ENCODE results near the gene HLA-DQB1.
"Not testable (repeated sequence)": the region's sequence is repeated elsewhere in the genome, so short reads cannot be mapped to it uniquely, and the experiment has no call there.

Gene HLA-DQB1

GRCh38 chr6:32643904-32644303 is 22.6 kb downstream of the HLA-DQB1 start:
- H3K9me3 ChIP-seq (ENCODE audit: control insufficient read depth in 2 of 2, low read length in 2 of 2), result no peaks in the 10 kb centered on the region
- H3K9ac ChIP-seq (ENCODE audit: low read depth in 1 of 2, low read length in 2 of 2), result no peak overlapping the region
- H3K27ac ChIP-seq (ENCODE audit: low read depth in 2 of 2, low read length in 2 of 2), result no peak overlapping the region
- no peaks in the 10 kb centered on the region for H3K27me3 ChIP-seq (ENCODE audit: control insufficient read depth in 2 of 2, insufficient read depth in 2 of 2, low read length in 2 of 2)
- H3K4me3 ChIP-seq (ENCODE audit: low read length in 2 of 2), result no peak overlapping the region
- no peaks in the 10 kb centered on the region for H3K36me3 ChIP-seq (ENCODE audit: control insufficient read depth in 2 of 2, insufficient read depth in 2 of 2, low read length in 2 of 2)
- H3K4me1 ChIP-seq (ENCODE audit: control insufficient read depth in 2 of 2, insufficient read depth in 2 of 2, low read length in 2 of 2), result no peaks in the 10 kb centered on the region

GRCh38 chr6:32642720-32643106 is 23.7 kb downstream of the HLA-DQB1 start:
- H3K9me3 ChIP-seq (ENCODE audit: control insufficient read depth in 2 of 2, low read length in 2 of 2), result no peaks in the 10 kb centered on the region
- no peaks in the 10 kb centered on the region for H3K4me1 ChIP-seq (ENCODE audit: control insufficient read depth in 2 of 2, insufficient read depth in 2 of 2, low read length in 2 of 2)
- H3K4me3 ChIP-seq (ENCODE audit: low read length in 2 of 2), result no peak overlapping the region
- no peak overlapping the region for H3K27ac ChIP-seq (ENCODE audit: low read depth in 2 of 2, low read length in 2 of 2)
- no peaks in the 10 kb centered on the region for H3K36me3 ChIP-seq (ENCODE audit: control insufficient read depth in 2 of 2, insufficient read depth in 2 of 2, low read length in 2 of 2)
- no peak overlapping the region for H3K9ac ChIP-seq (ENCODE audit: low read depth in 1 of 2, low read length in 2 of 2)
- no peaks in the 10 kb centered on the region for H3K27me3 ChIP-seq (ENCODE audit: control insufficient read depth in 2 of 2, insufficient read depth in 2 of 2, low read length in 2 of 2)

GRCh38 chr6:32641785-32642719 is 24.4 kb downstream of the HLA-DQB1 start:
- not testable (repeated sequence) for H3K9me3 ChIP-seq (ENCODE audit: control insufficient read depth in 2 of 2, low read length in 2 of 2); H3K36me3 ChIP-seq (ENCODE audit: control insufficient read depth in 2 of 2, insufficient read depth in 2 of 2, low read length in 2 of 2); H3K9ac ChIP-seq (ENCODE audit: low read depth in 1 of 2, low read length in 2 of 2); H3K27ac ChIP-seq (ENCODE audit: low read depth in 2 of 2, low read length in 2 of 2); H3K27me3 ChIP-seq (ENCODE audit: control insufficient read depth in 2 of 2, insufficient read depth in 2 of 2, low read length in 2 of 2); H3K4me1 ChIP-seq (ENCODE audit: control insufficient read depth in 2 of 2, insufficient read depth in 2 of 2, low read length in 2 of 2); H3K4me3 ChIP-seq (ENCODE audit: low read length in 2 of 2)

- no peaks in the 10 kb centered on the region for H3K4me1 ChIP-seq (ENCODE audit: control insufficient read depth in 2 of 2, insufficient read depth in 2 of 2, low read length in 2 of 2)
- no peak overlapping the region for H3K9ac ChIP-seq (ENCODE audit: low read depth in 1 of 2, low read length in 2 of 2)
- H3K27me3 ChIP-seq (ENCODE audit: control insufficient read depth in 2 of 2, insufficient read depth in 2 of 2, low read length in 2 of 2), result no peaks in the 10 kb centered on the region
- no peak overlapping the region for H3K4me3 ChIP-seq (ENCODE audit: low read length in 2 of 2)
- no peak overlapping the region for H3K27ac ChIP-seq (ENCODE audit: low read depth in 2 of 2, low read length in 2 of 2)
- no peaks in the 10 kb centered on the region for H3K36me3 ChIP-seq (ENCODE audit: control insufficient read depth in 2 of 2, insufficient read depth in 2 of 2, low read length in 2 of 2)
- H3K9me3 ChIP-seq (ENCODE audit: control insufficient read depth in 2 of 2, low read length in 2 of 2), result no peaks in the 10 kb centered on the region
Measured at GRCh38 chr6:32641122-32641521, 25.3 kb downstream of the HLA-DQB1 start.

- Histone ChIP-seq H3K27me3 (ENCODE audit: control insufficient read depth in 2 of 2, insufficient read depth in 2 of 2, low read length in 2 of 2) (no peaks in the 10 kb centered on the region), H3K9ac (ENCODE audit: low read depth in 1 of 2, low read length in 2 of 2) (no peak overlapping the region), H3K4me1 (ENCODE audit: control insufficient read depth in 2 of 2, insufficient read depth in 2 of 2, low read length in 2 of 2) (no peaks in the 10 kb centered on the region), H3K36me3 (ENCODE audit: control insufficient read depth in 2 of 2, insufficient read depth in 2 of 2, low read length in 2 of 2) (no peaks in the 10 kb centered on the region), H3K27ac (ENCODE audit: low read depth in 2 of 2, low read length in 2 of 2) (no peak overlapping the region), H3K9me3 (ENCODE audit: control insufficient read depth in 2 of 2, low read length in 2 of 2) (no peaks in the 10 kb centered on the region), H3K4me3 (ENCODE audit: low read length in 2 of 2) (no peak overlapping the region)
Measured at GRCh38 chr6:32639440-32640394, 26.7 kb downstream of the HLA-DQB1 start.

GRCh38 chr6:32638532-32639219 is 27.8 kb downstream of the HLA-DQB1 start:
- no peaks in the 10 kb centered on the region for H3K36me3 ChIP-seq (ENCODE audit: control insufficient read depth in 2 of 2, insufficient read depth in 2 of 2, low read length in 2 of 2)
- no peak overlapping the region for H3K9ac ChIP-seq (ENCODE audit: low read depth in 1 of 2, low read length in 2 of 2)
- H3K4me3 ChIP-seq (ENCODE audit: low read length in 2 of 2), result no peak overlapping the region
- no peaks in the 10 kb centered on the region for H3K4me1 ChIP-seq (ENCODE audit: control insufficient read depth in 2 of 2, insufficient read depth in 2 of 2, low read length in 2 of 2)
- H3K9me3 ChIP-seq (ENCODE audit: control insufficient read depth in 2 of 2, low read length in 2 of 2), result no peaks in the 10 kb centered on the region
- no peaks in the 10 kb centered on the region for H3K27me3 ChIP-seq (ENCODE audit: control insufficient read depth in 2 of 2, insufficient read depth in 2 of 2, low read length in 2 of 2)
- peak overlapping the region in 1 of 2 donors; percentile 4 for H3K27ac ChIP-seq (ENCODE audit: low read depth in 2 of 2, low read length in 2 of 2)

GRCh38 chr6:32637883-32638282 is 28.6 kb downstream of the HLA-DQB1 start:
- Histone ChIP-seq H3K27ac (ENCODE audit: low read depth in 2 of 2, low read length in 2 of 2) (peak overlapping the region in 1 of 2 donors; percentile 16), H3K9me3 (ENCODE audit: control insufficient read depth in 2 of 2, low read length in 2 of 2) (no peaks in the 10 kb centered on the region), H3K4me1 (ENCODE audit: control insufficient read depth in 2 of 2, insufficient read depth in 2 of 2, low read length in 2 of 2) (no peaks in the 10 kb centered on the region), H3K36me3 (ENCODE audit: control insufficient read depth in 2 of 2, insufficient read depth in 2 of 2, low read length in 2 of 2) (no peaks in the 10 kb centered on the region), H3K4me3 (ENCODE audit: low read length in 2 of 2) (peak overlapping the region in 1 of 2 donors; percentile 52), H3K9ac (ENCODE audit: low read depth in 1 of 2, low read length in 2 of 2) (no peak overlapping the region), H3K27me3 (ENCODE audit: control insufficient read depth in 2 of 2, insufficient read depth in 2 of 2, low read length in 2 of 2) (no peaks in the 10 kb centered on the region)

- no peaks in the 10 kb centered on the region for H3K9me3 ChIP-seq (ENCODE audit: control insufficient read depth in 2 of 2, low read length in 2 of 2)
- H3K4me3 ChIP-seq (ENCODE audit: low read length in 2 of 2), result peak within 1 kb of the TSS in 1 of 2 donors; percentile 52
- H3K9ac ChIP-seq (ENCODE audit: low read depth in 1 of 2, low read length in 2 of 2), result no peak within 1 kb of the TSS
- H3K27ac ChIP-seq (ENCODE audit: low read depth in 2 of 2, low read length in 2 of 2), result peak within 1 kb of the TSS in 1 of 2 donors; percentile 16
- no peaks in the 10 kb centered on the region for H3K27me3 ChIP-seq (ENCODE audit: control insufficient read depth in 2 of 2, insufficient read depth in 2 of 2, low read length in 2 of 2)
- no peaks in the 10 kb centered on the region for H3K4me1 ChIP-seq (ENCODE audit: control insufficient read depth in 2 of 2, insufficient read depth in 2 of 2, low read length in 2 of 2)
- H3K36me3 ChIP-seq (ENCODE audit: control insufficient read depth in 2 of 2, insufficient read depth in 2 of 2, low read length in 2 of 2), result no peaks in the 10 kb centered on the region
Measured at GRCh38 chr6:32637219-32637880, 29.1 kb downstream of the HLA-DQB1 start, which contains the start of gene HLA-DQA1. TSS of gene HLA-DQA1 (plus strand) at chr6:32637406. CDS start at chr6:32637459, 53 bp downstream.

- Histone ChIP-seq H3K4me3 (ENCODE audit: low read length in 2 of 2) (no peak overlapping the region), H3K27me3 (ENCODE audit: control insufficient read depth in 2 of 2, insufficient read depth in 2 of 2, low read length in 2 of 2) (no peaks in the 10 kb centered on the region), H3K36me3 (ENCODE audit: control insufficient read depth in 2 of 2, insufficient read depth in 2 of 2, low read length in 2 of 2) (no peaks in the 10 kb centered on the region), H3K9ac (ENCODE audit: low read depth in 1 of 2, low read length in 2 of 2) (no peak overlapping the region), H3K4me1 (ENCODE audit: control insufficient read depth in 2 of 2, insufficient read depth in 2 of 2, low read length in 2 of 2) (no peaks in the 10 kb centered on the region), H3K9me3 (ENCODE audit: control insufficient read depth in 2 of 2, low read length in 2 of 2) (no peaks in the 10 kb centered on the region), H3K27ac (ENCODE audit: low read depth in 2 of 2, low read length in 2 of 2) (no peak overlapping the region)
Measured at GRCh38 chr6:32635526-32636123, 30.8 kb downstream of the HLA-DQB1 start.
